HG02981 (cell line): ENCODE measurements around the gene ACTN4.
"Not testable (repeated sequence)": the region's sequence is repeated elsewhere in the genome, so short reads cannot be mapped to it uniquely, and the experiment has no call there.

Experiments used
- ATAC-seq: cut with Tn5 transposase; IDR thresholded peaks from one replicate; pipeline ENCODE4 v1.9.1; 2021; ENCODE audit warnings: mild to moderate bottlenecking, moderate library complexity; ENCODE audit not compliant: unreplicated experiment

The ACTN4 gene

DNA sequence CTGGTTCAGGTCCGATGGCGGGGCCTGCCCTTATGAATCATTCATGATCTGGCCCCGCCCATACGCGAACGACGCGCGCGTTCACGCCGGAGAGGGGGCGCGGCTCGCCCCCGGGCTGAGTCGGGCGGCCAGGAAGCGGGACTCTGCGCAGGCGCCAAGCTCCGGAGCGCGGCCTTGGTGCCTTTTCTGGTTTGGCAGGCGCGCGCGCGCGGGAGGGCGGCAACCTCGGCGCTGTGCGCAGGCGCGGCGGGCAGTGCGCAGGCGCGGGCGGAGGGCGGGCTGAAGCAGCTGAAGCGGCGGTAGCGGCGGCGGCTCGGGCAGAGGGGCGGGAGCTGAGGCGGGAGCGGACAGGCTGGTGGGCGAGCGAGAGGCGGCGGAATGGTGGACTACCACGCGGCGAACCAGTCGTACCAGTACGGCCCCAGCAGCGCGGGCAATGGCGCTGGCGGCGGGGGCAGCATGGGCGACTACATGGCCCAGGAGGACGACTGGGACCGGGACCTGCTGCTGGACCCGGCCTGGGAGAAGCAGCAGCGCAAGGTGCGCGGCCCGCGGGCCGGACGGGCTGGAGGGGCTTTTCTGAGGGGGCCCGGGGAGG is at the start of gene ACTN4:
ACTN4 (plus strand) TSS at position 282 of the 598 bp plus-strand sequence; CDS start at position 379, 97 bp downstream.
- ATAC-seq, result peak; percentile 83

DNA sequence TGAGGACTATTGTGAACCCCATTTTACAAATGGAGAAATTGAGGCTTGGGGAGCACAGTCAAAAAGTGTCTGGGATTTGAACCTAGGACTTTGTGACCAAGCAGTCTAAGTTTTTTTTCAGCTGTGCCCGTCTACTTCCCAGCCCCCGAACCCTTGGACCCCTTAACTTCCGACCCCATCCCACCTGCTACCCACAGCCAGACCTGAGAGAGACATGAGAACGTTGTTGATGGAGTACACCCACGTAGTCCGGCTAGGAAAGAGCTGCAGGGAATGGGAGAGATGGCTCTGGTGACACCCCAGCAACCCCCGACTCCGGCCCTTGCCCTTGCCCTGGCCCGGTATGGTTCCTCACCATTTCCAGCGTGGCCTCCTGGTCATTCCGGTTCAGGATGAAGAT is 47.7 kb upstream of the ACTN4 start:
- no peak for ATAC-seq

DNA sequence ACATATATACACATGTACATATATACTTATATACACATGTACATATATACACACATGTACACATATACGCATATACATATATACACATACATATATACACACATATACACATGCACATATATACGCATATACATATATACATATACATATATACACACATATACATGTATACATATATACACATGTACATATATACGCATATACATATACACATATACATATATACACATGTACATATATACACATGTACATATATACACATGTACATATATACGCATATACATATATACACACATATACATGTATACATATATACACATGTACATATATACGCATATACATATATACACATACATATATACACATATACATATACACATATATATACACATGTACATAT is 44.6 kb upstream of the ACTN4 start:
- ATAC-seq, result not testable (repeated sequence)

DNA sequence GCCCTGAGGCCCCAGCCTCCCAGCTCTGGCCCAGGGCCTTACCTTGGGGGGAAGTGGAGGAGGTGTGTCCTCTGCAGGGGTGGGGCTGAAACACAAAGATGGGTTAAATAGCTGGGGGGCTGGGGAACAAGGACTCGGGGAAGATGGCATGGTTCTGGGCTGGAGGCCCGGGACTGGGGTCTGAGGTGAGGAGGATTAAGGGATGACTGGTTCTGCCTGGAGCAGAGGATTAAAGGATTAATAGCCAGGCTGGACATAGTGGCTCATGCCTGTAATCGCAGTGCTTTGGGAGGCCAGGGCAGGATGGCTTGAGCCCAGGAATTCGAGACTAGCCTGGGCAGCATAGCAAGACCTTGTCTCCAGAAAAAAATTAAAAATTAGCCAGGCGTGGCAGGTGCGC is 41.3 kb upstream of the ACTN4 start:
- no peak for ATAC-seq

DNA sequence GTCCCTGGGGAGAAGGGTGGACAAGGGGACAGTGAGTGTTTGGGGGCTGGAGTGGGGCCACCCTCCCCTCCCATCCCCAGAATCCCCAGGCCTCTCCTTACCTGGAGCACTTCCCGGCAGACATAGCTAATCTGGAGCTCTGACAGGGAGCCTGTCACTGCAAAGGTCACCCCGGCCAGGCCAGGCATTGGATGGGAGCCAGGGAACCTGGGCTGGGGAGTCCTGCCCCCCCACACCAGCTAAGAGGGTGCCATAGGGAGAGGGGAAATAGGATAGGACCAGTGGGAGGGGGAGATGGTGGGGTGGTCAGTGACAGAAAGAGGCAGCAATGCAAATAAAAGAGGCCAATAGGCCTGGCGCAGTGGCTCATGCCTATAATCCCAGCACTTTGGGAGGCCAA is 33.2 kb upstream of the ACTN4 start:
- ATAC-seq, result no peak

DNA sequence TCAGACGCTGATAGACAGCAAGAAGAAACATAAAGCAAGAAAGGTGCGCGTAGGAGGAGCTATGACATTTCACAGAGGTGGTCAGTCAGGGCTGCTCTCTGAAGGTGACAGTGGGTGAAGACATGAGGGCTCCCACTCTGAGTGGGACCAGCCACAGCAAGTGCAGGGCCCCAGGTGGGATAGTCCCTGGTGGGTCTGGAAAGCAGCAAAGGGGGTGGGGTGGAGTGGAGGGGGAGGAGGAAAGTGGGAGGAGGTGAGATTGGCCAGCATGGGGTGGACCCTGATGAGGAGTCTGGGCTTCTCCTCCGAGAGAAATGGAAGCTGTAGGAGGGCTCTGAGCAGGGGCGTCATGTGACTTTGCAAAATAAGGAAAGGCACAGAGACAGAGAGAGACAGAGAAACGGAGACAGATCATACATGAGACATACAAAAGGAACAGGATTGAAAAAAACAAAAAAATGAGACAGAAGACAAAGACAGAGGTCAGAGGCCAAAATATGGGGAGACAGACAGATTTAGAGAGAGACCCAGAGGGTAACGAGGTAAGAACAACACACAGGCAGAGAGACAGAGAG is 32.4 kb upstream of the ACTN4 start:
- ATAC-seq, result no peak

DNA sequence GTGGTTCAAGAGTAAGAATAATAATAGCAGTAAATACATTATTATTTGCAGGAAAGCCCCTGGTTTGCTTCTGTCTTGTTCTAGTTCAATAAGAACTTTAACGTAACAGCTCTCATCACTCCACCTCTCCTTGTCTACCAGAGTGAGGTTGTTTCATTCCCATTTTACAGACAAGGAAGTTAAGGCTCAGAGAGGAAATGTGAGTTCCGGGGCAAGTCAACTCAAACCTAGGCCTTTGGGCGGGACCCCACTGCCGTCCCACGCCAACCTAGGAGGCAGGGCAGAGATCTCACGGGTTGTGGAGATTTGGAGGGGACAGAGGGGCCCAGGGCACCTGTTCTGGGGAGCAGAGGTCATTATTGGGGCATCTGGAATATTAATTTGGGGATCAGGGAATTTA is 31.2 kb upstream of the ACTN4 start:
- ATAC-seq, result no peak

DNA sequence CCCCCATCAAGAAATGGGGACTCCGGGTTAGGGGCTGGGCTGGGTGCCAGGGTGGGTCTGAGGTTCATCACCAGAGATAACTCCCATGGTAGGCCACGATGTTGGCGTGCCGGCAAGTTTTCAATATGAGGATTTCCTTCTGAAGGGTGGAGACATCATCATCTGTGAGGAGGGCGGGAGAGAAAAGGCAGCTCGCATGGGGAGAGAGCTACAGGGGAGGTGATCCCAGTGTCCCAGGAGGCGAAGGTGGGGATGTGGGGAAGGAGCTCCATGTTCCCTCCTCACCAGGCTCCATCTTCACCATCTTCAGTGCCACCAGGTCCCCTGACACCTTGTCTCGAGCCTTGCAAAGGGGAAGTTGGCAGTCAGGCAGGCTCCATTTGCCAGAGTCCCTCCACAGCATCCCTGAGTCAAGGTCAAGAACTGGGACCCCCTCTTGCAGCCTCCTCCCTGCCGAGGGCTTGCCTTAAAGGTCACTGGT is 30.1 kb upstream of the ACTN4 start:
- no peak for ATAC-seq

DNA sequence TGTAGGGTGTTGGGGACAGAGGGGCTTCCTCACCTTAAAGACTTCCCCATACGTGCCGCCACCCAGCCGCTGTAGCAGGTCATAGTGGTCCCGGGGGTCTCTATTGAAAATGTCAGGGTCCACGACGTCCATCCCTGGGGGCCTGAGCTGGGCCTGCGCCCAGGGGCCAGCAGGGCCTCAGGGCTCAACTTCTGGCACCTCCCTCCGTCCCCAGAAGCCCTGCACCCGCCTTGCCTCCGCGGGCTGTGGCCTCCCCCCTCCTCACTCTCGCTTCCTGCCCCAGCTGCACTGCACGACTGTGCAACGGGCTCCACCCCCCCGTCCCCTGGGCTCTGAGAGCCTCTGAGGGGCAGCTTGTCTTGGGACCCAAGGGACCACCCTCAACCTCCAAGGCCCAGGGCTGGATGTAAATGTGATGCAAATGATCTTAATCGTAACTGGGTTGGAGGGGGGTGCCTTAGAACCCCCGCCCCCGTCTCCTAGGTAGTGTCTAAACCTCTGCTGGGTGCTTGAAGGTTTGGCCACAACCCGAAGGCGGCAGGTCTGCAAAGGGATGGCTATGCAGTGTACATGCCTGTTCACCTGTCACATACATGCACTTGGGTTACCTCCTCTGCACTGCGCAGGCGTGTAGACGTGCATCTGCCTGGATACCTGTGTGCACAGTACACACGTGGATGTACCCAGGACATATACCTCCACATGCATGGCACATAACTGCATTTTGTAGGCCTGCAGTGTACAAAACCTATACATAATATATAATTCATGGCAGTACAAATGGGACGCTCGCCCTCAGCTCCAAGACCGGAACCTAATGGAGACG is 29.5 kb upstream of the ACTN4 start, which contains the start of gene MAP4K1:
MAP4K1 (minus strand) TSS at position 190 of the 826 bp plus-strand sequence; CDS start at position 132, 58 bp downstream.
- ATAC-seq, result peak; percentile 54

DNA sequence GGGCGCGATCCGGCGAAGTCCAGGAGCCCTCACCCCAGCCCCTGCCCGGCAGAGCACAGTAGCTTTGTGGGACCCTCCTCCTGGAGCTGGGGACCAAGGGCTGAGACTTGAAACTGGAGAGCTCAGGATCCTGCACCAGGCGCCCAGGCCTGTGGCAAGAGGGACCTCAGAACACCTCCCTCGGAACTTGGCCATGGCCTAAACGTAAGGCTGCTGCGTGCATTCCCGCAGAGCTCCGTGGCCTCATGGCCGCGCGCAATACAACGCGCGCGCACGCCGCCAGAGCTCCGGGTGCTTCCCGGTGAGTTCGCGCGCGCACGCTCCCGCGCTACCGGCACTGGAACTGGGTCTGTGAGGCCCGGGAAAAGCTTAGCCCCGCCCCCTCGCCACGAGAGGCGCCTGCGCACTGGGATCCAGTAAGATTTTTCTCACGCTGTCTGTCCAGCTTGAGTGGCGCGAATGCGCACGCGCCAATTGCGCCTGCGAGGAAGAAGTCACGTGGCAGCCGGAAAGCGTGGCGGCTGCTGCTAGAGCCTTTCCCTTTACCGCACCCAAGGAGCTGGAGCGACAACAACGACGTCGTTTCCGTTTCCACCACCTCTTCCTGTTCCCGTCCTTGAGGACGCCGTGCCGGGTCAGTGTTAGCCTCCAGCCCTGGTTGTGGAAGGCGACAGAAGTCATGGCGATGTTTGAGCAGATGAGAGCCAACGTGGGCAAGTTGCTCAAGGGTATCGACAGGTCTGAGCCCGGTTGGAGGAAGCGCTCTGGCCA is 28.7 kb upstream of the ACTN4 start, which contains the start of gene EIF3K:
EIF3K (plus strand) TSS at position 599 of the 771 bp plus-strand sequence; CDS start at position 680, 81 bp downstream.
- ATAC-seq, result peak; percentile 49

DNA sequence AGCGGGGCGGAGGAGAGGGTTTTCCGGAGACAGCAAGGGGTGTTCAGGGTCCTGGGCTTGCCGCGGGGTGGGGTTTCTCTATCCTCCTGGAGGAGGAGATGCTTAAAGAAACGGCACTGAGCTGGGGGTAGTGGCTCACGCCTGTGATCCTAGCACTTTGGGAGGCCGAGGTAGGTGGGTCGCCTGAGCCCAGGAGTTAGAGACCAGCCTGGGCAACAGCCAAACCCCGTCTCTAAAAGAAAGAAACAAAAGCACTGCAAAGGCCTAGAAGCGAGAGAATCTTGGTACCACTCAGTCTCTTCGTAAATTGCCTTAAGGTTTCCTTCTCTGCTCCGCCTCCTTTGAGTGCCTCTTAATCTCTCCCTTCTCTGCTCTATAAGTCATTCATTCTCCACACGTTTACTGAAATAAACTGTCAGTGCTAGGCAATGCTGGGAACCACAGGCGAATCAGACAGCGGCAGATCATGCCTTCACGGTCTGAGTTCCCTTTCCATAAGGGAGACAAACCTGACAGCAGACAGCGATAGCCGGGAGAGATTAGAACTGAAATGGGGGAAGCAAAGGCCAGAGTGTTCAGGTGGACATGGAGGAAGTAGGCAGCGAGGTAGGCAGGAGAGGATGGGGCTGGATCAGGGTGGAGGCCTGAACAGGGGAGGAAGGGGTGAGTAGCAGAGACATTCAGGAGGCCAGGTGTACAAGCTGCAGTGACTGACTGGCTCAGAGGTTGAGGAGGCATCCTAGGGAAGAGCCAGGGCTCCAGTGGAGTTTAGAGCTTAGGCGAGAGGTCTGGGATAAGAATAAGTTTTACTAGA is 27.9 kb upstream of the ACTN4 start:
- no peak for ATAC-seq

DNA sequence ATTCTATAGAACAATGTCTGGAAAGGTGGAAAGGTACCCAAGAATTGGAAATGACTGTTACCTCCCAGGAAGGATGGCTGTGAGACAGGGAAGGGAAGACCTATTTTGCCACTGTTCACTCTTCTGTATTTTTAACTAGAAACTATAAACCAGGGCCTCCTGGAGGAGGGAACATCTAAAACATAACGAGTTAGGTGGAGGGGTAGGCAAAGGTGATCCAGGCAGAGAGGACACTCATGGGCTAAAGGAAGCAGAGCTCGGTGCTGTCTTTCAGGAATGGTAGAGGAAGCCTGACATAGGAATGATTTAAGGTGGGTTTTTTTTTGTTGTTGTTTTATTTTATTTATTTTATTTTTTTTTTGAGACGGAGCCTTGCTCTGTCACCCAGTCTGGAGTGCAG is 22.6 kb upstream of the ACTN4 start:
- no peak for ATAC-seq

DNA sequence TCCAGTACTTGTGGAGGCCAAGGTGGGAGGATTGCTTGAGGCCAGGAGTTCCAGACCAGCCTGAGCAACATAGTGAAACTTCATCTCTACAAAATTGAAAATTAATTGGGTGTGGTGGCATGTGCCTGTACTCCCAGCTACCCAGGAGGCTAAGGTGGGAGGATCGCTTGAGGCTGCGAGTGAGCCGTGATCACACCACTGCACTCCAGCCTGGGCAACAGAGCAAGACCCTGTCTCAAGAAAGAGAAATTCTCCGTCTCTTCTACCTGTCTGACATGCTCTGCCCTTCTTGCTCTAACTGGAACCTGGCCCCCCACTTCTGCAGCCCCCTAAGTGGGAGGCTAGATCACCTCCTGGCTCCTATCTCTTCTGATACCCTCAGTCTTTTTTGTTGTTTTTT is 21.0 kb upstream of the ACTN4 start:
- ATAC-seq, result no peak

DNA sequence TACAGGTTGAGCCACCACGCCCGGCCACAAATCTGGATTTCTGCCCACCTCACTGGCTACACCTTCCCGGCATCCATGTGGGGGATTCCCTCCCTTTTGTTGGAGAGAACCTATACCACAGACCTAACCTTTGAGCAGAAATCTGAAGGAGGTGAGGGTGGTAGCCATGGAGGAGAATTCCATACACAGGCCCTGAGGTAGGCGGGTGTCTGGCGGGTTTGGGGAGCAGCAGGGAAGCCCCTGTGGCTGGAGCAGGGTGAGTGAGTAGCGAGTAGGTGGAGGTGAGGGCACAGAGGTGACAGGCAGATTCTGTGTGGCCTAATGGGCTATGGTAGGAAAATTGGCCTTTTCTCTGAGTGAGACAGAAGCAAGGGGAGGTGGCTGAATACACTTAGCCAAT is 17.9 kb upstream of the ACTN4 start:
- no peak for ATAC-seq

DNA sequence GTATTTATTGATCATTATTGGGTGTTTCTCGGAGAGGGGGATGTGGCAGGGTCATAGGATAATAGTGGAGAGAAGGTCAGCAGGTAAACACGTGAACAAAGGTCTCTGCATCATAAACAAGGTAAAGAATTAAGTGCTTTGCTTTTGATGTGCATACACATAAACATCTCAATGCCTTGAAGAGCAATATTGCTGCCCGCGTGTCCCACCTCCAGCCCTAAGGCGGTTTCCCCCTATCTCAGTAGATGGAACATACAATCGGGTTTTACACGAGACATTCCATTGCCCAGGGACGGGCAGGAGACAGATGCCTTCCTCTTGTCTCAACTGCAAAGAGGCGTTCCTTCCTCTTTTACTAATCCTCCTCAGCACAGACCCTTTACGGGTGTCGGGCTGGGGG is 16.1 kb upstream of the ACTN4 start:
- ATAC-seq, result not testable (repeated sequence)

DNA sequence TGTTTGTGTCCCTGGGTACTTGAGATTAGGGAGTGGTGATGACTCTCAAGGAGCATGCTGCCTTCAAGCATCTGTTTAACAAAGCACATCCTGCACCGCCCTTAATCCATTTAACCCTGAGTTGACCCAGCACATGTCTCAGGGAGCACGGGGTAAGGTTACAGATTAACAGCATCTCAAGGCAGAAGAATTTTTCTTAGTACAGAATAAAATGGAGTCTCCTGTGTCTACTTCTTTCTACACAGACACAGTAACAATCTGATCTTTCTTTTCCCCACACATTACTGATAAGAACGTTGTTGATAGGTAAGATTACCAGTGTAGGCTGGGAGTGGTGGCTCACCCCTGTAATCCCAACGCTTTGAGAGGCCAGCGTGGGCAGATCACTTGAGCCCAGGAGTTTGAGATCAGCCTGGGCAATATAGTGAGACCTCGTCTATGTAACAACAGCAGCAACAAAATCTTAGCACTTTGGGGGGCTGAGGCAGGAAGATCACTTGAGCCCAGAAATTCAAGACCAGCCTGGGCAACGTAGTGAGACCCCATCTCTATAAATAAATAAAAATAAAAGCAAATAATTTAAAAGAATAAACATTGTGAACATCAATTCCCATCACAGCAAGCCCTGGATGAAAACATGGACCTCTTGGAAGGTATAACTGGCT is 15.5 kb upstream of the ACTN4 start:
- not testable (repeated sequence) for ATAC-seq

DNA sequence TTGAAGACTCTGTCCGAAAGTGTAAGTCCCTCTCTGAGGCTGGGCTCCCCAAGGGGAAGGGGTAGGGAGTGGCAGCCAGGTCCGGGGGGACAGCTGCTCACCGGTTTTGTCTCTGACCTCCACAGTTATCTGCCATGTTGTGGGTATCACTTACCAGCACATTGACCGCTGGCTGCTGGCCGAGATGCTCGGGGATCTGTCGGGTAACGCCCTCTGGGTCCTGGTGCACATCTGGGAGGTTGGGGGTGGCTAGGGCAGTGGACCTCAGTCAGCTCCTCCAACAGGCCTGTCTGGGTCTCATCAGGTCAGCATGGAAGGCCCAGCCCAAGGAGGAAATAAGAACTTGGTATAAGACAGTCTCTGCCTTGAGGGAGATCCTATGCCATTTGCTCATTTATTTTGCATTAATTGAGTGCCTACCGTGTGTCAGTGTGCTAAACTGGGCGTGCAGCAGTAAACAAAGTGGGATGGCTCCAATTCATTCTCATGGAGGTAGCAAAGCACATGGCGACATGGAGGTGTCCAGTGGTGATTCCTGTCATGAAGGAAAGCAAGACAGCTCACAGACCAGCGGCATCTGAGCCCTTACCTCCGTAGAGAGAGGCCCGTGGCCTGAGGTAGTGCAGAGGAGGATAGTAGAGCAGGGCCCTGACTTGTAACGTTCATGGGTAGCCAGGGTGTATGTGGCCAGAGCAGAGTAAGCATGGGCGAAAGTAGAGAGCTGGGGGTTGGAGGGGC is 14.8 kb upstream of the ACTN4 start:
- ATAC-seq, result no peak

DNA sequence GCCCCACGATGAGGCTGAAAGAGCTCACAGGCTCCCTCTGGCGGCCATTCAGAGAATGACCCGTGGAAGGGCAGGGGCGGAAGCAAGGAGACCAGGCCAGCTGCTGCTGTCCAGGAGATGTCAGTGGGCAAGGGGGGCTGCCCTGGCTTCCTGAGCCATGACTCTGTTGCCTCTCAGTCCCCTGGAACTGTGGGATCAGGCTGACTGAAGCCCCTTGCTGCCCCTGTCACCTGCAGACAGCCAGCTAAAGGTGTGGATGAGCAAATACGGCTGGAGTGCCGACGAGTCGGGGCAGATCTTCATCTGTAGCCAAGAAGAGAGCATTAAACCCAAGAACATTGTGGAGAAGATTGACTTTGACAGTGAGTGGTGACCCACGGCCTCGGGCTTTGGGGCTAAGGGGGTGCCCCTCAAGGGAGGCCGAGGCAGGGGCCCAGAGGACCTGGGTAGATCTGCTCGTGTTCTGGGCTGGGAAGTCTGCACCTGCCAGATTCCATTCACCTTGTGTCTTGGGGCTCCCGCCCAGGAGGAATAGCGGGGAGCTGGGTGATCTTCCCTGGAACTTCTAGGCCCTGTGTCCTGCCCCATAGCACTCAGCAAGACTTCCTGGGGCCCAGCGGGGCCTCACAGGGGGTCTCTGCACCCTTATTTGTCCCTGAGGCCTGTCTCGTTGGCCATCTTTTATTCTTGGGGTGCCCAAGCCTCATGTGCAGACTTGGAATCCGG is 12.5 kb upstream of the ACTN4 start:
- no peak for ATAC-seq
